T-helper 2 cell treated with Interferon-gamma antibody and Interleukin-4, amounts not matched to agents 5 μg/mL and 100 μg/mL, for 36 hours (primary cell): Measurements from ENCODE around the gene RCAN2.

Experiments used
- DNase-seq: peaks from one replicate; pipeline ENCODE4 v3.0.0; 2021; ENCODE audit warnings: low spot score
- H3K27ac Mint-ChIP-seq: one replicate; pipeline ENCODE4 v1.8.0; 2021; ENCODE audit warnings: mild to moderate bottlenecking, mixed read lengths
- H3K27me3 Mint-ChIP-seq: one replicate; pipeline ENCODE4 v1.8.0; 2021; ENCODE audit warnings: low read depth, mixed read lengths
- H3K36me3 Mint-ChIP-seq: one replicate; pipeline ENCODE4 v1.8.0; 2021; ENCODE audit warnings: low read depth, mixed read lengths
- H3K4me1 Mint-ChIP-seq: one replicate; pipeline ENCODE4 v1.8.0; 2021; ENCODE audit warnings: low read depth, mixed read lengths
- H3K4me3 Mint-ChIP-seq: one replicate; pipeline ENCODE4 v1.8.0; 2022; ENCODE audit warnings: mild to moderate bottlenecking, moderate library complexity, mixed read lengths
- H3K9me3 Mint-ChIP-seq: one replicate; pipeline ENCODE4 v1.8.0; 2021; ENCODE audit warnings: mixed read lengths

The RCAN2 gene

DNA sequence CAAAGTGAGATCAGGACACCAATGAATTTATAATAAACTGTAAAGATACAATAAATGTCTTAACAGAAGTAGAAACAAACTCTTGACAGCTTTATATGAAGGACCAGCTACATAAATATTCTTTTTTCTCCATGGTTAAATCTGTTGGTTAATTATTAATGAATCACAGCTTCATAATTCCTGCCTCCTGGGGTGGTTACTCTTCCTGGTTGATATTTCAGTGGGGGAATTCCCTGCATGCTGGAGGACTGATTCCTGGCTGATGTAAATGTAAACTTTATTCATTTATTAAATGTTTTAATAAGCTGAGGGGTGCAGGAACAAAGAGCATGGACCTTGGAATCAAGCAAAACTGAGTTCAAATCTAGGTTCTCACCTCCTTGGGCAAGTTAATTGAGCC is 16.2 kb upstream of the RCAN2 start:
- no peak overlapping the region for H3K27ac Mint-ChIP-seq
- H3K4me1 Mint-ChIP-seq = no peaks in the 10 kb centered on the region
- DNase-seq = no peak
- no peak overlapping the region for H3K4me3 Mint-ChIP-seq
- no peaks in the 10 kb centered on the region for H3K9me3 Mint-ChIP-seq
- peaks cover 8% of the 10 kb centered on the region for H3K27me3 Mint-ChIP-seq
- H3K36me3 Mint-ChIP-seq = no peaks in the 10 kb centered on the region

DNA sequence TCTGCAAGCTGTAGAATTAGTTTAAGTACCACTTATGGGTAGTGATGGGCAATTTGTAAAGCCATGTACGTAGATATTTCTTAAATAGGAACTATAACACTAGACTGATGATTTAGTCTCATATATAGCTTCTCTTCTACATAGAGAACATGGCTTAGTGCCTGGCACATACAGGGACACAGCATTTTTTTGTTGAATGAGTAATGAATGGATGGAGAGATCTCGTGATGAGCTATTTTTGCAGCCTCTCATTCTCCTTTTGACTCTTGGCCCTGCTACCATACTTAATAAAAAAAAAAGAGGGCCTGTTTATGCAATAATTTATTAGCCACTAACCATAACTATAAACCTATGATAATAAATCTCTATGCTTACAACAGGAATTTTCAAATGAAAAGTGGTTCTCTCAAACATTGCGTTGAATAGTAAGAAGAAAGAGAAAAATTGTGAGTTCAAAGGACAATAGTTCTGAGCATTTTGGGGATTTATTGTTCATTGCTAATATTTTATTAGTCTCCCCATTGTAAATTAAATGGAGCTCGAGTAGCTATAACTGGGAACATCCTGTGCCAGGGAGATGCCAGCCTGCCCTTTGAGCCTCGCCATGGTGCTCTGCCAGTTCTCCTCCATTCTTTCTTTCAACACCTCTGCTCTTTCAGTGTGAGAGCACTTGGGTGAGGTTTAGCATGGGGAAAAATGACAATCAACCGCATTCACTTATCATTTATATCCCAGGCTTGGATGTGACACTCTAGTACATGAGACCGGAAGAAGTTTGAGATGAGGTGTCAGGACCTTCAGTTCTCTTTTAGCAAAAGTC is 14.7 kb upstream of the RCAN2 start:
- Mint-ChIP-seq H3K27me3 (peaks cover 9% of the 10 kb centered on the region), H3K4me3 (no peak overlapping the region), H3K4me1 (no peaks in the 10 kb centered on the region), H3K27ac (no peak overlapping the region), H3K9me3 (no peaks in the 10 kb centered on the region), H3K36me3 (no peaks in the 10 kb centered on the region)
- no peak for DNase-seq

GRCh38 chr6:46504242-46504641 is 13.0 kb upstream of the RCAN2 start:
- no peaks in the 10 kb centered on the region for H3K36me3 Mint-ChIP-seq
- DNase-seq = no peak
- no peak overlapping the region for H3K4me3 Mint-ChIP-seq
- H3K27ac Mint-ChIP-seq = no peak overlapping the region
- H3K27me3 Mint-ChIP-seq = peaks cover 11% of the 10 kb centered on the region
- no peaks in the 10 kb centered on the region for H3K9me3 Mint-ChIP-seq
- H3K4me1 Mint-ChIP-seq = no peaks in the 10 kb centered on the region

GRCh38 chr6:46502486-46503119 is 11.4 kb upstream of the RCAN2 start:
- no peak overlapping the region for H3K27ac Mint-ChIP-seq
- H3K27me3 Mint-ChIP-seq = peaks cover 11% of the 10 kb centered on the region
- no peaks in the 10 kb centered on the region for H3K9me3 Mint-ChIP-seq
- DNase-seq = no peak
- H3K36me3 Mint-ChIP-seq = no peaks in the 10 kb centered on the region
- no peak overlapping the region for H3K4me3 Mint-ChIP-seq
- no peaks in the 10 kb centered on the region for H3K4me1 Mint-ChIP-seq

- Mint-ChIP-seq H3K4me3 (no peak overlapping the region), H3K27ac (no peak overlapping the region), H3K27me3 (peaks cover 17% of the 10 kb centered on the region), H3K4me1 (no peaks in the 10 kb centered on the region), H3K9me3 (no peaks in the 10 kb centered on the region), H3K36me3 (no peaks in the 10 kb centered on the region)
- DNase-seq = no peak
These were observed 10.2 kb upstream of the RCAN2 start for GRCh38 chr6:46501136-46502089.

DNA sequence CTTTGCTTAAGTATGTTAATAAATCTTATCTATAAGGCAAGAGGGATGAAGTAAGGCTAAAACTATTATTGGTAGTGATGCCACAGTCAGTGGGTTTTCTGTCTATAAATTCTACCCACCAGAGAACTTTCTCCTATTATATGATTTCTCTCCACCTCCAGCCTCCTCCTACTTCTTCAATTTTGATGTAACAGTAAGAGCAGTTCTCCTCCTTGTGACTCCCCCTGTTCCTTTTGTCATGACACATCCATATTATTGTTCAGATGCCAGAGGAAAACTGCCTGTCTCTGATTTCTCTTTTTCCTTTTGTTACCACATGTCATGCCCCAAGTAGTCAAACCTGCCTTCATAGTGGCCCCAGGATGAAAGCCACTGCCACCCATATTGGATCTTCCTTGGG is 9.1 kb upstream of the RCAN2 start:
- no peaks in the 10 kb centered on the region for H3K9me3 Mint-ChIP-seq
- H3K27me3 Mint-ChIP-seq = peaks cover 17% of the 10 kb centered on the region
- no peak overlapping the region for H3K27ac Mint-ChIP-seq
- no peak overlapping the region for H3K4me3 Mint-ChIP-seq
- no peaks in the 10 kb centered on the region for H3K4me1 Mint-ChIP-seq
- DNase-seq = no peak
- H3K36me3 Mint-ChIP-seq = no peaks in the 10 kb centered on the region

DNA sequence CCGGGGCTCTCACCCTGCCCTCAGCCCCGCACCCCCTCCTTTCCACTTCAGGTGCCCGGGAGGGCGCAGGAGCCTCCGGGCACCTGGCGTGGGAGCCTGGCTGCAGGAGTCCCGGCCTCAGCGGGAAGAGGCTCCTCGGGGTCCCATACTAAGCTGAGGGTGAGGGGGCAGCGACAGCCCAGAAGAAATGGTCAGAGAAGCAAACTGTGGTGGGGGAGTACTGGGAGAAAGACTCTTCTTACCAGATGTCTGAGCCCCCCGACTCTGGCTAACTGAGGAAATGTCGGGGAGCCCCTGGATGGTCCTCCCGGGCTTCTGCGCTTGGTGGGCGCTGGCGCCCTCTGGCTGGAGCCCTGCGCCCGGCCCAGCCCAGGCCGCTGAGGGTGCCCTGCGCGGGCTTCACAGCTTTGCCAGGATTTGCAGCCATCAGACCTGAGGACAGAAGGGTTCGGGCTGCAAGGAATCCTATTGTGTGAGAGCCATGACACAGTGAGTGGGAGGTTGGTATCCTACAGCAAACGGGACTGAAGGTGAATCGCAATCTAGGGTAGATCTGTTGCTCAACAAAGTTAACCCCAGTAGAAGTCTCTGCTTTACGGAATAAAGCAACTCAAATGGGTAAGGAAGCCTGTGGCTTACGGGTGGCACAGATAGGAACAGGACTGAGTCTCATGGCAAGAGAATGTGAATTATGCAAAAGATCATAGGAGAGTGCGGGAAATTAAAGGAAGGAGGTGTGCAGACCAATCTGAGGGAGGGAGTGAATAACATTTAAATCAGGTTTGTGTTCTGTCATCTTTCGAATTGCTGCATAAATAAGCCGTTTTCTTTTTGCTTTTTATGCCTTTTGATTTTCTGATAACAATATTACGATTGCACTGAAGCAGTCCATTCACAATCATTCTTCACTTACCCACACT is 639 bp upstream of the RCAN2 start:
- no peaks in the 10 kb centered on the region for H3K36me3 Mint-ChIP-seq
- DNase-seq = no peak
- no peaks in the 10 kb centered on the region for H3K9me3 Mint-ChIP-seq
- no peaks in the 10 kb centered on the region for H3K4me1 Mint-ChIP-seq
- H3K27me3 Mint-ChIP-seq = peaks cover 70% of the 10 kb centered on the region
- H3K4me3 Mint-ChIP-seq = peak overlapping the region; percentile 23
- no peak overlapping the region for H3K27ac Mint-ChIP-seq

- H3K4me1 Mint-ChIP-seq = no peaks in the 10 kb centered on the region
- peak overlapping the region; percentile 41 for H3K4me3 Mint-ChIP-seq
- DNase-seq = no peak
- H3K9me3 Mint-ChIP-seq = no peaks in the 10 kb centered on the region
- H3K27me3 Mint-ChIP-seq = peaks cover 73% of the 10 kb centered on the region
- no peak overlapping the region for H3K27ac Mint-ChIP-seq
- no peaks in the 10 kb centered on the region for H3K36me3 Mint-ChIP-seq
These were observed 636 bp downstream of the RCAN2 start for GRCh38 chr6:46490425-46491200.

- Mint-ChIP-seq H3K4me3 (no peak overlapping the region), H3K27ac (no peak overlapping the region), H3K9me3 (no peaks in the 10 kb centered on the region), H3K27me3 (peaks cover 48% of the 10 kb centered on the region), H3K4me1 (no peaks in the 10 kb centered on the region), H3K36me3 (no peaks in the 10 kb centered on the region)
- DNase-seq = no peak
These were observed 5.1 kb downstream of the RCAN2 start for GRCh38 chr6:46486181-46486580.

DNA sequence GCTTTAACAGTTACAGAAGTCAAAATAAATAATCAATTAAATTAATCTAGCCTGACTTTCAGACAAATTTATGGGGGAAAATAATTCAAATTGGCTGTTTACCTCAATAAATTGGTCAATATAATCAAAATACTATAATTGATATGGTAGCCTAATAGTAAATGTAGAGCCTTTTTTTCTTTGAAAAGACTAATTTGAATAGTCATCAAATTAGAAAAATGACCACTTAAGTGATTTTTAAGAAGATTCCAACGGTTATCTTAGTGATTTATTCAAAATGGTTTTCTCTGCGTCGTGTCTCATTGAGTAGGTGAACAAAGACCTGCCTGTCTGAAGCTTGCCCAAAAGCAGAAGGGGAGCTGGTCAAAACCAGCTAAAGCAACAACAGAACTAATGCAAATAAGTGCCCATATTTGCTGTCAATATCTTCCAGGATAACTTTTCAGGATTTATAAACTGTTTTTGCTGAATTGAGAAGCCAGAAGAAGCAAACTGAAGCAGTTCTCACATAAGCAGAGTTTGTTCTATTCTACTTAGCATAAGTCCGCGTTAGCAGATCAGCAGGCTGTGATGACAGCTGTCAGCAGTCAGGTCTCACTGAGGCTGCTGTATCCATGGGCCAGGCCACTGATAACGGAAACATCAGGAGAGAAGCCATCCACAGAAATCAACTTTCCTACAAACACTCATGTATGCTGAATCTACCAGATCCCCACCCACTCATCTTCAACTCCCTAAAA is 7.0 kb downstream of the RCAN2 start:
- no peaks in the 10 kb centered on the region for H3K4me1 Mint-ChIP-seq
- H3K9me3 Mint-ChIP-seq = no peaks in the 10 kb centered on the region
- no peak for DNase-seq
- H3K4me3 Mint-ChIP-seq = no peak overlapping the region
- no peaks in the 10 kb centered on the region for H3K36me3 Mint-ChIP-seq
- H3K27me3 Mint-ChIP-seq = peaks cover 33% of the 10 kb centered on the region
- H3K27ac Mint-ChIP-seq = no peak overlapping the region

- Mint-ChIP-seq H3K27me3 (peaks cover 2% of the 10 kb centered on the region), H3K4me3 (no peak overlapping the region), H3K36me3 (no peaks in the 10 kb centered on the region), H3K27ac (no peak overlapping the region), H3K9me3 (no peaks in the 10 kb centered on the region), H3K4me1 (no peaks in the 10 kb centered on the region)
- DNase-seq = no peak
These were observed 14.9 kb downstream of the RCAN2 start for GRCh38 chr6:46476301-46476700.

DNA sequence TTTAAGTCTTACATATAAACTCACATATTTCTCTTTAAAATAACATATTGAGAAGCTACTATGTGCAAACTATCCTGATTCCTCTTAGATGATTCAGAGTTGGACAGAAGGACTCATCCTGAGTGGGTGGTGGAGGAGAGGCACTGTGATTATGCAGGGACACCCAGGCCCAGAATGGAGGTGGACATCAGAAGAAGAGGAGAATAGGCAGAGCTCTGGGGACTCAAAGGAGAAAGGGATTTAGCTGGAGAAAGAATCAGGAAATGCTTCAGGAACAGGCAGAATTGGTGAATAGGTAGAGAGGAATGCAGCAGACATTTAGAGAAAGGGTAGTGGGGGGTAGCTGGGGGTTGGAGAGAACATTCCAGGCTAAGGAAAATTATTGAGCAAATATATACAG is 17.4 kb downstream of the RCAN2 start:
- Mint-ChIP-seq H3K9me3 (no peaks in the 10 kb centered on the region), H3K4me3 (no peak overlapping the region), H3K4me1 (no peaks in the 10 kb centered on the region), H3K27ac (no peak overlapping the region), H3K36me3 (no peaks in the 10 kb centered on the region), H3K27me3 (peaks cover 4% of the 10 kb centered on the region)
- no peak for DNase-seq
